ENCODE results near the gene HLA-DRA. TPM values are rescaled to one million over a fixed set of nuclear protein-coding genes. Genes with fewer than 3 reads are reported as not detected.

HLA-DRA gene
- total and polyA plus RNA-seq, 2 experiments from 2014 or later: not detected

DNA sequence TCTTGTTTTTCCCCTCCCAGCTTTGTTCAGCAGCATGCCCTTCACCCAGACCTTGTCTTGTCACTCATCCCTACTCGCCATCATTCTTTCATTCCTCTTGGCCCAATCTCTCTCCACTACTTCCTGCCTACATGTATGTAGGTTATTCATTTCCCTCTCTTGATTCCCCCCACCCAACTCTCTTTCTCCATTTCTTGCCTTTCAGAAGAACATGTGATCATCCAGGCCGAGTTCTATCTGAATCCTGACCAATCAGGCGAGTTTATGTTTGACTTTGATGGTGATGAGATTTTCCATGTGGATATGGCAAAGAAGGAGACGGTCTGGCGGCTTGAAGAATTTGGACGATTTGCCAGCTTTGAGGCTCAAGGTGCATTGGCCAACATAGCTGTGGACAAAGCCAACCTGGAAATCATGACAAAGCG, 2.6 kb downstream of the HLA-DRA start:
- no peak overlapping the region for H3K27ac ChIP-seq
- H3K4me1 ChIP-seq (ENCODE audit: low read depth): no peaks in the 10 kb centered on the region
- no peak for DNase-seq (ENCODE audit: low read depth in 1 of 2, low spot score in 1 of 2)
- TF ChIP-seq, protein P1, sequence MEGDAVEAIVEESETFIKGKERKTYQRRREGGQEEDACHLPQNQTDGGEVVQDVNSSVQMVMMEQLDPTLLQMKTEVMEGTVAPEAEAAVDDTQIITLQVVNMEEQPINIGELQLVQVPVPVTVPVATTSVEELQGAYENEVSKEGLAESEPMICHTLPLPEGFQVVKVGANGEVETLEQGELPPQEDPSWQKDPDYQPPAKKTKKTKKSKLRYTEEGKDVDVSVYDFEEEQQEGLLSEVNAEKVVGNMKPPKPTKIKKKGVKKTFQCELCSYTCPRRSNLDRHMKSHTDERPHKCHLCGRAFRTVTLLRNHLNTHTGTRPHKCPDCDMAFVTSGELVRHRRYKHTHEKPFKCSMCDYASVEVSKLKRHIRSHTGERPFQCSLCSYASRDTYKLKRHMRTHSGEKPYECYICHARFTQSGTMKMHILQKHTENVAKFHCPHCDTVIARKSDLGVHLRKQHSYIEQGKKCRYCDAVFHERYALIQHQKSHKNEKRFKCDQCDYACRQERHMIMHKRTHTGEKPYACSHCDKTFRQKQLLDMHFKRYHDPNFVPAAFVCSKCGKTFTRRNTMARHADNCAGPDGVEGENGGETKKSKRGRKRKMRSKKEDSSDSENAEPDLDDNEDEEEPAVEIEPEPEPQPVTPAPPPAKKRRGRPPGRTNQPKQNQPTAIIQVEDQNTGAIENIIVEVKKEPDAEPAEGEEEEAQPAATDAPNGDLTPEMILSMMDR (IDR thresholded peaks at IDR 0.05; ENCODE audit: low read depth, low read length): no peak
- no peak overlapping the region for H3K4me3 ChIP-seq
- no peaks in the 10 kb centered on the region for H3K9me3 ChIP-seq (ENCODE audit: low read depth)
- H3K27me3 ChIP-seq: no peaks in the 10 kb centered on the region
- H3K36me3 ChIP-seq: no peaks in the 10 kb centered on the region

DNA sequence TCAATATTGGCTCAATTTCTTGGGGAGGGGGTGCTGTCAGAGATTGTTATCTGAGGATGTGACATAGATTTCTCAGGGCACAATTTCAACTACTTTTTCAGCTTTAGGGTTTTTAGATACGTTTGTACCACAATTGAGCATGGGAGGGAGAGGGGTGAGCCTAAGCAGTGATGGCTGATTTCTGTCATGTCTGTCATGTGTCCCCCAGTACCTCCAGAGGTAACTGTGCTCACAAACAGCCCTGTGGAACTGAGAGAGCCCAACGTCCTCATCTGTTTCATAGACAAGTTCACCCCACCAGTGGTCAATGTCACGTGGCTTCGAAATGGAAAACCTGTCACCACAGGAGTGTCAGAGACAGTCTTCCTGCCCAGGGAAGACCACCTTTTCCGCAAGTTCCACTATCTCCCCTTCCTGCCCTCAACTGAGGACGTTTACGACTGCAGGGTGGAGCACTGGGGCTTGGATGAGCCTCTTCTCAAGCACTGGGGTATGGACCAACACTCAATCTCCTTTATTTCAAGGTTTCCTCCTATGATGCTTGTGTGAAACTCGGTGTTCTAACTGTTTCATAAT, 3.4 kb downstream of the HLA-DRA start:
- Histone ChIP-seq H3K27me3 (no peaks in the 10 kb centered on the region), H3K27ac (no peak overlapping the region), H3K9me3 (ENCODE audit: low read depth) (no peaks in the 10 kb centered on the region), H3K36me3 (no peaks in the 10 kb centered on the region), H3K4me3 (no peak overlapping the region), H3K4me1 (ENCODE audit: low read depth) (no peaks in the 10 kb centered on the region)
- TF ChIP-seq, protein P1 (IDR thresholded peaks at IDR 0.05; ENCODE audit: low read depth, low read length): no peak
- DNase-seq (ENCODE audit: low read depth in 1 of 2, low spot score in 1 of 2): no peak

DNA sequence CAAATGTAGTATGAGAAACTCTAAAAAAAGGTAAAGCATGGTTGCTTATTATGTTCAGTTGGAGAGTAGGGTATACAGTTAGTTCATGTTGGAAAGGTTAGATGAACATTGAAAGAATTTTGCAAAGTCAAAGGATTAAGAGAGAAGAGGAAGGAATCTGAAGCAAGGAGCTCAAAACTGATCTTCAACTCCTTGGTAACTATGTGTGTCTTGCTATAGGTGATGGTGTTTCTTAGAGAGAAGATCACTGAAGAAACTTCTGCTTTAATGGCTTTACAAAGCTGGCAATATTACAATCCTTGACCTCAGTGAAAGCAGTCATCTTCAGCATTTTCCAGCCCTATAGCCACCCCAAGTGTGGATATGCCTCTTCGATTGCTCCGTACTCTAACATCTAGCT, 4.7 kb downstream of the HLA-DRA start:
- TF ChIP-seq, protein P1 (IDR thresholded peaks at IDR 0.05; ENCODE audit: low read depth, low read length): no peak
- Histone ChIP-seq H3K27me3 (no peaks in the 10 kb centered on the region), H3K4me3 (no peak overlapping the region), H3K36me3 (no peaks in the 10 kb centered on the region), H3K4me1 (ENCODE audit: low read depth) (no peaks in the 10 kb centered on the region), H3K27ac (no peak overlapping the region), H3K9me3 (ENCODE audit: low read depth) (no peaks in the 10 kb centered on the region)
- DNase-seq (ENCODE audit: low read depth in 1 of 2, low spot score in 1 of 2): no peak

DNA sequence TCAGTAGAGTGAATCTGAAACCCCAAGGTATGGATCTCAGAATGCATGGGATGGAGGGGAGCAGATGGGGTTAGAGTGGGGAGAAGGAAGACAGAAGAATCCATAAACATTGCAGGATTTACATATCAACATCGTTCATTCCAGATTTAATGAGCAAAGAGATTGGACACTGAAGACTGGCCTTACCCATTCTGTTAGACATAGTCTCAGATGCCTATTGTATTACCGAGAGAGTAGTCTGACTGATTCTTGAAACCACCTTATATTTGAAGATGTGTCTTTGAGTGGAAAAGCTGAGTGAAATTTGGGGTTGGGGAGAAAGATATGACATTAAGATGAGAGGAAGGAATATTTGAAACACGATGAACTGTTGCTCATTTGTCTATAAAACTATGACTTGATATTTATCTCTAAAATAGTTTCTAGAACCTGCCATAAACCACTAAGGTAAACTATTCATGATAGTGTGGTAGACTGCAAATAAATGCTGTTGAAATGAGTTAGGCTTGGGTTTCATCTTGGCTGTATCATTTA, 5.7 kb downstream of the HLA-DRA start:
- no peak for DNase-seq (ENCODE audit: low read depth in 1 of 2, low spot score in 1 of 2)
- no peaks in the 10 kb centered on the region for H3K4me1 ChIP-seq (ENCODE audit: low read depth)
- no peaks in the 10 kb centered on the region for H3K27me3 ChIP-seq
- no peaks in the 10 kb centered on the region for H3K36me3 ChIP-seq
- no peak overlapping the region for H3K4me3 ChIP-seq
- no peaks in the 10 kb centered on the region for H3K9me3 ChIP-seq (ENCODE audit: low read depth)
- no peak overlapping the region for H3K27ac ChIP-seq
- TF ChIP-seq, protein P1 (IDR thresholded peaks at IDR 0.05; ENCODE audit: low read depth, low read length): no peak

DNA sequence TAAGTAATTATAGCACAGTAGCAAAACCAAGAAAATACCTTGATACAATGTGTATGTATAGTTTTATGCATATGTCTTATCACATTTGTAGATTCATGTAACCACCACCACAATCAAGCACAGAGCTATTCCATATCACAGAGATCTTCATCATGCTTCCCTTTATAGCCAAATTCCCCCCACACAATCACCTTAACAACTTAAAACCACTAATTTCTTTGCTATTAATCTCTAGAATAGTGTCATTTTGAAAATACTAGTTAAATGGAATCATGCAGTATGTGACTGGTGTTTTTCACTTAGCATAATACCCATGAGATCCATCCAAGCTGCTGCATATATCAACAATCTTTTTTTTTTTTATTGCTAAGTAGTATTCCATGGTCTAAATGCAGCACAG, 8.2 kb downstream of the HLA-DRA start:
- no peaks in the 10 kb centered on the region for H3K4me1 ChIP-seq (ENCODE audit: low read depth)
- H3K27ac ChIP-seq: no peak overlapping the region
- H3K36me3 ChIP-seq: no peaks in the 10 kb centered on the region
- no peaks in the 10 kb centered on the region for H3K27me3 ChIP-seq
- DNase-seq (ENCODE audit: low read depth in 1 of 2, low spot score in 1 of 2): no peak
- no peaks in the 10 kb centered on the region for H3K9me3 ChIP-seq (ENCODE audit: low read depth)
- no peak overlapping the region for H3K4me3 ChIP-seq
- TF ChIP-seq, protein P1 (IDR thresholded peaks at IDR 0.05; ENCODE audit: low read depth, low read length): no peak

Data from cardiac muscle cell (in vitro differentiated cells and primary cell).